Body of pancreas (tissue), 4 donors: Measurements from ENCODE around the gene CAMK4. TPM values are rescaled to one million over a fixed set of nuclear protein-coding genes. Genes with fewer than 3 reads are reported as not detected.

Experiments used
- ATAC-seq: fragments of 150-250 bp; one replicate; pipeline ENCODE4 v1.9.1; 2016
- DNase-seq, 4 donors: peaks; one replicate each; pipeline ENCODE4 v3.0.0-alpha.2; 2019
- H3K27ac ChIP-seq, 4 donors: fragments of 200-600 bp; sonication (generic); 1 replicate in 3 of 4; 2 replicates in 1 of 4; pipeline versions ENCODE4 v1.5.1 to v1.6.1; 2016 to 2019; ENCODE audit warnings: mild to moderate bottlenecking in 1 of 4, mixed read lengths in 1 of 4, moderate library complexity in 1 of 4
- H3K27me3 ChIP-seq, 2 donors: fragments of 200-600 bp; sonication (generic); one replicate each; pipeline ENCODE4 v1.6.0; 2016; ENCODE audit warnings: mild to moderate bottlenecking in 1 of 2
- H3K36me3 ChIP-seq, 2 donors: fragments of 200-600 bp; sonication (generic); replicated peaks in 1 of 2; 2 replicates each; pipeline ENCODE4 v1.5.1; 2016; ENCODE audit warnings: low read depth in 2 of 2; ENCODE audit not compliant: insufficient read depth in 1 of 2
- H3K4me1 ChIP-seq: fragments of 200-600 bp; sonication (generic); one replicate; pipeline ENCODE4 v1.6.0; 2016
- H3K4me3 ChIP-seq, 2 donors: fragments of 200-600 bp; sonication (generic); 1 replicate in 1 of 2; 2 replicates in 1 of 2; pipeline ENCODE4 v1.5.1; 2016 to 2019
- H3K9me3 ChIP-seq, 3 donors: fragments of 200-600 bp; sonication (generic); 1 replicate in 2 of 3; 2 replicates in 1 of 3; pipeline ENCODE4 v1.5.1; 2016
- CTCF ChIP-seq, 7 experiments: fragments of 450-650 bp in 4 of 7; fragments of 200-600 bp in 3 of 7; sonication (generic) in 3 of 7; IDR thresholded peaks; one replicate each; pipeline ENCODE4 v1.5.1; 2016 to 2019; ENCODE audit warnings: antibody characterized with exemption in 7 of 7
- POLR2A ChIP-seq, 3 donors: fragments of 450-650 bp; IDR thresholded peaks; one replicate each; pipeline ENCODE4 v1.6.1; 2016; ENCODE audit warnings: antibody characterized with exemption in 3 of 3, mild to moderate bottlenecking in 2 of 3
- WGBS, 2 donors: methylation state at CpG; one replicate each; pipeline ENCODE4 v1.1.5; 2017; 5-methylcytosine and 5-hydroxymethylcytosine counted together
- intact Hi-C: fragments of 100-400 bp; cut with DNase I; formaldehyde crosslinking; loops from one replicate; pipeline ENCODE4 v1.15.1; 2023
- total RNA-seq, 2 donors: library from RNA; depleted of rRNA; stranded (reverse); fragments of >200 nt; gene quantifications; one replicate each; pipeline ENCODE4 v1.1.0, GENCODE V29; 2016

Gene CAMK4
- total RNA-seq, 2 donors from 2014 or later = 0.78 TPM; not detected in 1

- TF ChIP-seq POLR2A (IDR thresholded peaks at IDR 0.05) = no peak
- TF ChIP-seq CTCF (IDR thresholded peaks at IDR 0.05) = no peak
- no peaks in the 10 kb centered on the region for H3K4me1 ChIP-seq
- no peak for ATAC-seq
- H3K36me3 ChIP-seq = no peaks in the 10 kb centered on the region
- H3K4me3 ChIP-seq = no peak overlapping the region
- intact Hi-C loops = no loop called here
- 79 to 81% methylated on average over 4 of the region's 4 CpGs for WGBS, 2 donors
- no peak for DNase-seq
- no peaks in the 10 kb centered on the region for H3K27me3 ChIP-seq
- H3K9me3 ChIP-seq = no peaks in the 10 kb centered on the region
- H3K27ac ChIP-seq = no peak overlapping the region
These were observed 198.8 kb downstream of the CAMK4 start for GRCh38 chr5:111422747-111423720.

GRCh38 chr5:111425205-111425604 lies 201.0 kb downstream of the CAMK4 start:
- ATAC-seq = no peak
- Histone ChIP-seq H3K9me3 (no peaks in the 10 kb centered on the region), H3K4me1 (no peaks in the 10 kb centered on the region), H3K36me3 (no peaks in the 10 kb centered on the region), H3K27me3 (no peaks in the 10 kb centered on the region), H3K27ac (no peak overlapping the region), H3K4me3 (no peak overlapping the region)
- intact Hi-C loops = no loop called here
- WGBS, 2 donors = 67 to 74% methylated on average over 1 of the region's 1 CpG
- no peak for DNase-seq
- TF ChIP-seq CTCF (IDR thresholded peaks at IDR 0.05) (no peak), POLR2A (IDR thresholded peaks at IDR 0.05) (no peak)

GRCh38 chr5:111427762-111428161 lies 203.6 kb downstream of the CAMK4 start:
- WGBS, 2 donors = 83 to 87% methylated on average over 5 of the region's 5 CpGs

GRCh38 chr5:111432883-111433536 lies 208.8 kb downstream of the CAMK4 start:
- DNase-seq = no peak
- no peak for ATAC-seq
- H3K27me3 ChIP-seq = no peaks in the 10 kb centered on the region
- no peaks in the 10 kb centered on the region for H3K4me1 ChIP-seq
- TF ChIP-seq CTCF (IDR thresholded peaks at IDR 0.05) = no peak
- TF ChIP-seq POLR2A (IDR thresholded peaks at IDR 0.05) = no peak
- no peak overlapping the region for H3K27ac ChIP-seq
- no peaks in the 10 kb centered on the region for H3K36me3 ChIP-seq
- H3K9me3 ChIP-seq = no peaks in the 10 kb centered on the region
- H3K4me3 ChIP-seq = no peak overlapping the region
- intact Hi-C loops = no loop called here

More at GRCh38 chr5:111427762-111428161, 203.6 kb downstream of the CAMK4 start:
- no peak for DNase-seq
- Histone ChIP-seq H3K9me3 (no peaks in the 10 kb centered on the region), H3K4me3 (no peak overlapping the region), H3K27ac (no peak overlapping the region), H3K27me3 (no peaks in the 10 kb centered on the region), H3K36me3 (no peaks in the 10 kb centered on the region), H3K4me1 (no peaks in the 10 kb centered on the region)
- TF ChIP-seq CTCF (IDR thresholded peaks at IDR 0.05) (no peak), POLR2A (IDR thresholded peaks at IDR 0.05) (no peak)
- ATAC-seq = no peak
- intact Hi-C loops = no loop called here
